GM23338 (cell line): Measurements from ENCODE around the gene B4GALT6.

ENCODE experiments used
- EZH2phosphoT487 ChIP-seq: fragments of 200-600 bp; sonication (generic); IDR thresholded peaks from one replicate; pipeline ENCODE4 v1.8.1; 2018; ENCODE audit warnings: antibody characterized with exemption; ENCODE audit not compliant: unreplicated experiment
- JUNB ChIP-seq: IDR thresholded peaks from one replicate; pipeline ENCODE4 v1.6.1; 2016; ENCODE audit warnings: antibody characterized with exemption; ENCODE audit not compliant: unreplicated experiment
- TF ChIP-seq, protein P1 (sequence below): IDR thresholded peaks from one replicate; pipeline ENCODE4 v1.6.1; 2018; ENCODE audit warnings: antibody characterized with exemption; ENCODE audit not compliant: unreplicated experiment

GRCh38 chr18:31721601-31722000 is 37.2 kb upstream of the B4GALT6 start:
- TF ChIP-seq, protein P1, sequence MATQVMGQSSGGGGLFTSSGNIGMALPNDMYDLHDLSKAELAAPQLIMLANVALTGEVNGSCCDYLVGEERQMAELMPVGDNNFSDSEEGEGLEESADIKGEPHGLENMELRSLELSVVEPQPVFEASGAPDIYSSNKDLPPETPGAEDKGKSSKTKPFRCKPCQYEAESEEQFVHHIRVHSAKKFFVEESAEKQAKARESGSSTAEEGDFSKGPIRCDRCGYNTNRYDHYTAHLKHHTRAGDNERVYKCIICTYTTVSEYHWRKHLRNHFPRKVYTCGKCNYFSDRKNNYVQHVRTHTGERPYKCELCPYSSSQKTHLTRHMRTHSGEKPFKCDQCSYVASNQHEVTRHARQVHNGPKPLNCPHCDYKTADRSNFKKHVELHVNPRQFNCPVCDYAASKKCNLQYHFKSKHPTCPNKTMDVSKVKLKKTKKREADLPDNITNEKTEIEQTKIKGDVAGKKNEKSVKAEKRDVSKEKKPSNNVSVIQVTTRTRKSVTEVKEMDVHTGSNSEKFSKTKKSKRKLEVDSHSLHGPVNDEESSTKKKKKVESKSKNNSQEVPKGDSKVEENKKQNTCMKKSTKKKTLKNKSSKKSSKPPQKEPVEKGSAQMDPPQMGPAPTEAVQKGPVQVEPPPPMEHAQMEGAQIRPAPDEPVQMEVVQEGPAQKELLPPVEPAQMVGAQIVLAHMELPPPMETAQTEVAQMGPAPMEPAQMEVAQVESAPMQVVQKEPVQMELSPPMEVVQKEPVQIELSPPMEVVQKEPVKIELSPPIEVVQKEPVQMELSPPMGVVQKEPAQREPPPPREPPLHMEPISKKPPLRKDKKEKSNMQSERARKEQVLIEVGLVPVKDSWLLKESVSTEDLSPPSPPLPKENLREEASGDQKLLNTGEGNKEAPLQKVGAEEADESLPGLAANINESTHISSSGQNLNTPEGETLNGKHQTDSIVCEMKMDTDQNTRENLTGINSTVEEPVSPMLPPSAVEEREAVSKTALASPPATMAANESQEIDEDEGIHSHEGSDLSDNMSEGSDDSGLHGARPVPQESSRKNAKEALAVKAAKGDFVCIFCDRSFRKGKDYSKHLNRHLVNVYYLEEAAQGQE: no peak
- no peak for TF ChIP-seq EZH2phosphoT487
- no peak for TF ChIP-seq JUNB
